CD4-positive, alpha-beta T cell treated with Interleukin-10 for 1 hour (primary cell): ENCODE measurements around the gene TCEAL9.
"Not testable (repeated sequence)": the region's sequence is repeated elsewhere in the genome, so short reads cannot be mapped to it uniquely, and the experiment has no call there.

ENCODE experiments used
- DNase-seq: peaks from one replicate; pipeline ENCODE4 v3.0.0-alpha.2; 2020

The TCEAL9 gene

GRCh38 chrX:103376118-103376978, 20.0 kb downstream of the TCEAL9 start, which contains the start of gene BEX3:
Gene BEX3 (plus strand): TSS chrX:103376538. CDS start chrX:103377522, 984 bp downstream.
- DNase-seq, result peak; percentile 22

- no peak for DNase-seq
Measured at GRCh38 chrX:103376979-103377324, 20.6 kb downstream of the TCEAL9 start.

- no peak for DNase-seq
Measured at GRCh38 chrX:103378990-103379389, 22.7 kb downstream of the TCEAL9 start.

GRCh38 chrX:103382877-103383276, 26.6 kb downstream of the TCEAL9 start:
- DNase-seq, result no peak

GRCh38 chrX:103384672-103385071, 28.4 kb downstream of the TCEAL9 start:
- no peak for DNase-seq

- DNase-seq, result not testable (repeated sequence)
Measured at GRCh38 chrX:103385283-103385830, 29.1 kb downstream of the TCEAL9 start.

- DNase-seq, result no peak
Measured at GRCh38 chrX:103386332-103386731, 30.0 kb downstream of the TCEAL9 start.

- no peak for DNase-seq
Measured at GRCh38 chrX:103393487-103393886, 37.2 kb downstream of the TCEAL9 start.

GRCh38 chrX:103396186-103396585, 39.9 kb downstream of the TCEAL9 start:
- no peak for DNase-seq

GRCh38 chrX:103396660-103397059, 40.4 kb downstream of the TCEAL9 start:
- DNase-seq, result no peak

- no peak for DNase-seq
Measured at GRCh38 chrX:103397707-103398106, 41.4 kb downstream of the TCEAL9 start.

- DNase-seq, result no peak
Measured at GRCh38 chrX:103398421-103398864, 42.1 kb downstream of the TCEAL9 start.

- no peak for DNase-seq
Measured at GRCh38 chrX:103399744-103400143, 43.4 kb downstream of the TCEAL9 start.

GRCh38 chrX:103400931-103401330, 44.6 kb downstream of the TCEAL9 start:
- DNase-seq, result no peak

- peak; percentile 32 for DNase-seq
Measured at GRCh38 chrX:103404231-103405008, 48.1 kb downstream of the TCEAL9 start.

- no peak for DNase-seq
Measured at GRCh38 chrX:103405009-103405333, 48.7 kb downstream of the TCEAL9 start.

GRCh38 chrX:103406256-103406655, 50.0 kb downstream of the TCEAL9 start:
- no peak for DNase-seq

- no peak for DNase-seq
Measured at GRCh38 chrX:103407776-103408175, 51.5 kb downstream of the TCEAL9 start.
